M059J (cell line): Measurements from ENCODE around the gene MRGPRE. TPM values are rescaled to one million over a fixed set of nuclear protein-coding genes. Genes with fewer than 3 reads are reported as not detected.

Source experiments
- DNase-seq: peaks from one replicate; pipeline ENCODE4 v3.0.0-alpha.2; 2012; ENCODE audit warnings: low read depth
- total RNA-seq: library from RNA; depleted of rRNA; stranded (reverse); fragments of >200 nt; shearing (Covaris generic); gene quantifications from 2 replicates; pipeline ENCODE4 v1.2.3, GENCODE V29; 2014; rRNA removed

MRGPRE gene
- total RNA-seq, 1 experiment from 2014 or later, result not detected

DNA sequence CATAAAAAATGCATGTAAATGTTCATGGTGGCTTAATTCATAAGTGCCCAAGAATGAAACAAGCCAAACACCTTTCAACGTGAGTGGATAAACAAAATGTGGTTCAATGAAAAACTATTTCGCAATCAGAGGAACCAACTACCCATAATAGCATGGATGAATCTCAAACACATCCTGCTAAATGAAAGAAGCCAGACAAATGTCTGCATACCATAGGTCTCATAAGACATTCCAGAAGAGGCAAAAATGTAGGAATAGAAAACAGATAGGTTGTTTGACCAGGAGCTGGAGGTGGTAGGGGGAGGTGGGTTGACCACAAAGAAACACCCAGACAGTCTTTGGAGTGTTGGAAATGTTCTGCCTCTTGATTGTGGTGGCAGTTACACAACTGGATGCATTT, 53.9 kb downstream of the MRGPRE start:
- DNase-seq, result peak; percentile 21

DNA sequence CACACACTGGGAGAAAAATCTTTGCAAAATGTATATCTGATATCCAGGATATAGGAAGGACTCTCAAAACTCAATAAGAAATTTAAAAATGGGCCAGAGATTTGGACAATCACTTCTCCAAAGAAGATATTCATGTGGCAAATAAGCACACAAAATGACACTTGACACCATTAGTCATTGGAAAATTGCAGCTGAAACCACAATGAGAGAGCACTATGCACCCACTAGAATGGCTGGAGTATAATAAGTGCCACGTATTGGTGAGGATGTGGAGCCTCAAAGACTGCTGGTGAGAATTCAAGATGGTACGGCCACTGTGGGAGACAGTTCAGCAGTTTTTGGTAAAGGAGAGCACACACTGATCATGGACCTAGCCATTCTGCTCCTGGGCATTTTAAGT, 54.3 kb downstream of the MRGPRE start:
- peak; percentile 65 for DNase-seq

Other genes starting within 250 kb of the MRGPRE start
- 91.7 and 120 TPM in 2 replicates for gene NAP1L4, start 240.1 kb downstream of the MRGPRE start, total RNA-seq
- 36.9 and 58.8 TPM in 2 replicates for gene CARS1, start 175.0 kb downstream of the MRGPRE start, total RNA-seq
- gene OSBPL5, start 67.1 kb downstream of the MRGPRE start, total RNA-seq, result 3.6 and 5.0 TPM in 2 replicates
- gene MRGPRG, start 13.6 kb downstream of the MRGPRE start, total RNA-seq, result not detected in 2 replicates
- 16.5 and 17.9 TPM in 2 replicates for gene ZNF195, start 146.7 kb upstream of the MRGPRE start, total RNA-seq